ENCODE results near the gene IL32.

The IL32 gene, protein sequence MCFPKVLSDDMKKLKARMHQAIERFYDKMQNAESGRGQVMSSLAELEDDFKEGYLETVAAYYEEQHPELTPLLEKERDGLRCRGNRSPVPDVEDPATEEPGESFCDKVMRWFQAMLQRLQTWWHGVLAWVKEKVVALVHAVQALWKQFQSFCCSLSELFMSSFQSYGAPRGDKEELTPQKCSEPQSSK

DNA sequence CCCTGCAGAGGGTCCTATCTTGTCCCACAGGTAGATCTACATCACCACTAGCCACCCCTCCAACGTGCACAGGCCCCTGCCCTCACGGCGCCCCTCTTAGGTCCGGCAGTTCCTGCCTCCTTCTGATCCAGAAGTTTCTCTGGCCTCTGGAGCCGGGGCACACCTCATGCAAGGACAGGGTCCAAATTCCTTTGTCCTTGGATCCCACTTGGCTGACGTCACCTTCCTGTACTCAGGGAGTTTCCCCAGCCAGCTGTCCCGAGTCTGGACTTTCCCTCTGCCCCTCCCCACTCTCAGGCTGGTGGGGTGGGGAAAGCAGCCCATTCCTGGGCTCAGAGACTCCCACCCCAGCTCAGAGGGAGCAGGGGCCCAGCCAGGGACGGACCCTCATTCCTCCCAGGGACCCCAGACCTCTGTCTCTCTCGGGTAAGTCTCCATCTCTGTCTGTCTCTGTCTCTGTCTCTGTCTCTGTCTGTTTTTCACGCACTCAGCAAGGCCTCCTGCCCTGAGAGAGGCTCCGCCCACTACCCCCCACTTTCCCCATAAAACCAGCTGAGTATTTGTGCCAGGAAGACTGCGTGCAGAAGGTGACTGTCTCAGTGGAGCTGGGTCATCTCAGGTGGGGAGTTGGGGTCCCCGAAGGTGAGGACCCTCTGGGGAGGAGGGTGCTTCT, at the start of gene IL32:
TSS of gene IL32 (plus strand) at position 572 of the 673 bp plus-strand sequence. CDS start 172 bp downstream, outside the sequence.
- peak; percentile 70 to 88 for DNase-seq

- no peak for DNase-seq
Observed at GRCh38 chr16:3015865-3016521, 49.4 kb upstream of the IL32 start.

DNA sequence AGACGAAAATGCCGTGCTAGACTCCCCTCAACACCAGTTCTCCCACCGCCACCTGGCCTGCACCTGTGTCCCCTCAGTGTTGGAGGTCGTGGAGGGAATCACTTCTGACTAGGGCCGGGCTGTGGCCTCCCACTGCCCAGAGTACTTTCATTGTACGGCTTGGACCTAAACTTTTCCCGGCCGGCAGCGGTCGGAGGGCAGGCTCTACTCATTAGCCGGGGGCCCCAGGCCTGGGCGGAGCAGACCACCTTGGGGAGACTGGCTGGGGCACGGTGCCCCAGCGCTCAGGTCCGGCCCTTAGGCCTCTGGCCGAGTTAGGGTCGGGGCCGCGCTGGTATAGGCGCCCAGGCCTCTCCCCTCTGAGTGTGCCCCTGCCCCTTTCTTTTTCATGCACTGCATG, 48.1 kb upstream of the IL32 start:
- no peak for DNase-seq

- peak in 1 of 2 donors; percentile 35 for DNase-seq
Observed at GRCh38 chr16:3017794-3018506, 47.5 kb upstream of the IL32 start, which contains the start of gene CLDN6. Gene CLDN6 (minus strand): TSS chr16:3018183. CDS start chr16:3016021, 2,162 bp downstream.

- DNase-seq, result no peak
Observed at GRCh38 chr16:3019594-3020246, 45.7 kb upstream of the IL32 start.

- peak; percentile 70 to 80 for DNase-seq
Observed at GRCh38 chr16:3020247-3020603, 45.2 kb upstream of the IL32 start, which contains the start of gene TNFRSF12A. Gene TNFRSF12A (plus strand): TSS chr16:3020368. CDS start chr16:3020398, 30 bp downstream.

DNA sequence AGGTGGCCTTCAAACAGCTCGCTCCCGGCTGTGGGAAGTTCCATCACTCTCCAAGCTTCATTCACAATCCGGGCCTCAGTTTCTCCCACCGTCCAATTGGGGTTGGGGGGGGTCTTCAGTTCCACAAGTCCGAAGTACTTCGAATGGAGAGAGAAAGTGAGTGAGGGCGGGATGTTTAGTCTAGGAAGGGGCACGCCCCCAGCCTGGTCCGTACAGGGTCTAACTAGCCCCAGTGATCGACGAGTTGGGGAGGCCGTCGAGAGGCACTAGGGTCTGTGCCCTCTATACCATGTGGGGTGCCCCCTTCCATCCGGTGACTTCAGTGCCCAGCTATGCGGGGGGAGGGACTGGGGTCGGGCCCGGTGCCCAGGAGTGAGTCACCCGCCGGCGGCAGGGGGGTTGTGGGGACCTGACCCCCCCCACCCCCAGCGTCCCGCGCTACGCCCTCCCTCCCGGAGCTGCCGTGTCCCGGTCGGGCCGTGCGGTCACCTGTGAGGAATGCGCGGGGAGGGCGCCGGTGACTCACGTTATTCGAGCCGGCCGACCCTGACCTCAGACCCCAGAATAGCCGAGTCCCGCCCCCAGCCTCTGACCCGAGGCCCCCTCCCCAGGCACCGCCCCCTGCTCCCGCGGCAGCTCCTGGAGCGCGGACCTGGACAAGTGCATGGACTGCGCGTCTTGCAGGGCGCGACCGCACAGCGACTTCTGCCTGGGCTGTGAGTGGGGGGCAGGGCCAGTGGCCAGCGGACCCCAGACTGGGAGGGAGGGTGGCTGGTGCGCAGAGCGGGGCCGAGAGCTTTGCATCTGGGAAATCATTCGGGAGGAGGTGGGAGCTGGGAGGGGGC, 44.6 kb upstream of the IL32 start:
- peak; percentile 46 to 72 for DNase-seq

DNA sequence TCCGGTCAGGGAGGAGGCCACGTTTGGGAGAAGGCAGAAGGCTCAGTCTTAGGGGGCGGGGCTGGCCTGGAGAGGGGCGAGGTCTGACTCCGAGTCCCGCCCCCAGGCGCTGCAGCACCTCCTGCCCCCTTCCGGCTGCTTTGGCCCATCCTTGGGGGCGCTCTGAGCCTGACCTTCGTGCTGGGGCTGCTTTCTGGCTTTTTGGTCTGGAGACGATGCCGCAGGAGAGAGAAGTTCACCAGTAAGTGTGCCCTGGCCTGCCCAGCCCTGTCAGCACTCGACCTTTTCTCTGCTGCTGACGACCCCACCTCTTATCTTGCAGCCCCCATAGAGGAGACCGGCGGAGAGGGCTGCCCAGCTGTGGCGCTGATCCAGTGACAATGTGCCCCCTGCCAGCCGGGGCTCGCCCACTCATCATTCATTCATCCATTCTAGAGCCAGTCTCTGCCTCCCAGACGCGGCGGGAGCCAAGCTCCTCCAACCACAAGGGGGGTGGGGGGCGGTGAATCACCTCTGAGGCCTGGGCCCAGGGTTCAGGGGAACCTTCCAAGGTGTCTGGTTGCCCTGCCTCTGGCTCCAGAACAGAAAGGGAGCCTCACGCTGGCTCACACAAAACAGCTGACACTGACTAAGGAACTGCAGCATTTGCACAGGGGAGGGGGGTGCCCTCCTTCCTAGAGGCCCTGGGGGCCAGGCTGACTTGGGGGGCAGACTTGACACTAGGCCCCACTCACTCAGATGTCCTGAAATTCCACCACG, 43.8 kb upstream of the IL32 start:
- peak; percentile 61 to 69 for DNase-seq

- DNase-seq, result peak; percentile 65 to 66
Observed at GRCh38 chr16:3022208-3022683, 43.2 kb upstream of the IL32 start.

DNA sequence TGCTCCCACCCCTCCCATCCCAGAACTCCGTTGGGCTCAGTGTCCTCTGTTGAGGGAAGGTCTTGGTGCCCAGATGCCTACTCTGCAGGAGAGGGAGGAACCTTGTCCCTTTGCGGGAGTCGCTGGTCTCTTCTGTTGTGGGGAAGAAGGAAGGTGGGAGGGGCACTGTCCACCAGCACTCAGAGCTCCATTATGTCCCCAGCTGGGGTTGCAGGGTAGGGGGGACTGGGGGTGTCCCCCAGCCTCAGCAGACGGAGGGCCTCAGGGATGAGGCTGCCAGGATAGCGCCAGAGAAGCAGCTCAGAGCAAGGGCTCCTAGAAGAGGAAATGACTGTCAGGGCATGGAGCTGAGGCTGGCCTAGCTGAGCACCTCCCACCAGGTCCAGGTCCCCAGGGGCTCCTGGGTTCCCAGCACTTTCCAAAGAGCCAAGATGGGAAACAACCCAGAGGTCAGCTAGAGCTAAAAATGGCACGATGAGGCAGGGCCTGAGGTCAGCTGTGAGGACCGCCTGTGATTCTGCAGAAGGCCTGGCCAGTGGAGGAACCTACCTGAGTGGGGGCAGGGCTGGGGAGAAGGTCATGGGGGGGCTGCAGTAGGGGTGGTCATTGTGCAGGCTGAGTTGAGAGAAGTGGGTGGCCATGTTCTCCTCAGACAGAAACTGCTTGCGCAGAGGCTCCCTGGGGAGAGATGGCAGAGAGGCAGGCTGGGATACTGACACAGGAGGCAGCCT, 42.6 kb upstream of the IL32 start:
- DNase-seq, result no peak

GRCh38 chr16:3023415-3023668, 42.1 kb upstream of the IL32 start:
- no peak for DNase-seq

GRCh38 chr16:3023669-3024478, 41.6 kb upstream of the IL32 start, which contains the start of the genes HCFC1R1 and THOC6:
Gene HCFC1R1 (minus strand): TSS chr16:3023942. CDS start chr16:3023941, 1 bp downstream.
Gene THOC6 (plus strand): TSS chr16:3024035. CDS start chr16:3024327, 292 bp downstream.
- DNase-seq, result peak; percentile 96

DNA sequence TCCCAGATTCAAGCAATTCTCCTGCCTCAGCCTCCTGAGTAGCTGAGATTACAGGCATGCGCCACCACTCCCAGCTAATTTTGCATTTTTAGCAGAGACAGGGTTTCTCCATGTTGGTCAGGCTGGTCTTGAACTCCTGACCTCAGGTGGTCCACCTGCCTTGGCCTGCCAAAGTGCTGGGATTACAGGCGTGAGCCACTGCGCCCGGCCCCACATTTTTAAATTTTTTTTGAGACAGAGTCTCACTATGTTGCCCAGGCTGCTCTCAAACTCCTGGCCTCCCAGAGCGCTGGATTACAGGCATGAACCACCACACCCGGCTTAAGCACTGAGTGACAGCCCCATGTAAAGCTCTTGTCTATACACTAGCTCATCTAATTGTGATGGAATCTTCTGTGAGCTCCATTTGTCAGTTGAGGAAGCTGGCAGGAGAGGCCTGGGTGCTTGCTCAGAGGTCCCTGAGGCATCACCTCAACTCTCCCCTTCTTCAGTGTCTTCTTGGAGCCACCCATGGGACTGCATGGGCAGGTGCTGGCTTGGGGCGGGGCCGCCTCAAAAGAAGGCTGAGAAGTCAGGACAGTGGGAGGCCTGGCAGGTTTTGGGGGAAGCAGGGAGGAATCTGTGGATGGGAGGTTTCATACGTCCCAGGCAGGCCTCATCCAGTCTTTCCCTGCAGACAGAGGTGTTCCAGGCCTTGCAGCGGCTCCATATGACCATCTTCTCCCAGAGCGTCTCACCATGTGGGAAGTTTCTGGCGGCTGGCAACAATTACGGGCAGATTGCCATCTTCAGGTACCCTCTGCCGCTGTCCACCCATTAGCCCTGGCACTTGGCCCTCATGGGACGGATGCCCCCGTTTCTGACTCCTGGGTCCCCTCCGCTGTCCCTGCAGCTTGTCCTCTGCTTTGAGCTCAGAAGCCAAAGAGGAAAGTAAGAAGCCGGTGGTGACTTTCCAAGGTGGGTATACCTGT, 40.1 kb upstream of the IL32 start:
- no peak for DNase-seq

GRCh38 chr16:3026003-3026378, 39.4 kb upstream of the IL32 start:
- no peak for DNase-seq

DNA sequence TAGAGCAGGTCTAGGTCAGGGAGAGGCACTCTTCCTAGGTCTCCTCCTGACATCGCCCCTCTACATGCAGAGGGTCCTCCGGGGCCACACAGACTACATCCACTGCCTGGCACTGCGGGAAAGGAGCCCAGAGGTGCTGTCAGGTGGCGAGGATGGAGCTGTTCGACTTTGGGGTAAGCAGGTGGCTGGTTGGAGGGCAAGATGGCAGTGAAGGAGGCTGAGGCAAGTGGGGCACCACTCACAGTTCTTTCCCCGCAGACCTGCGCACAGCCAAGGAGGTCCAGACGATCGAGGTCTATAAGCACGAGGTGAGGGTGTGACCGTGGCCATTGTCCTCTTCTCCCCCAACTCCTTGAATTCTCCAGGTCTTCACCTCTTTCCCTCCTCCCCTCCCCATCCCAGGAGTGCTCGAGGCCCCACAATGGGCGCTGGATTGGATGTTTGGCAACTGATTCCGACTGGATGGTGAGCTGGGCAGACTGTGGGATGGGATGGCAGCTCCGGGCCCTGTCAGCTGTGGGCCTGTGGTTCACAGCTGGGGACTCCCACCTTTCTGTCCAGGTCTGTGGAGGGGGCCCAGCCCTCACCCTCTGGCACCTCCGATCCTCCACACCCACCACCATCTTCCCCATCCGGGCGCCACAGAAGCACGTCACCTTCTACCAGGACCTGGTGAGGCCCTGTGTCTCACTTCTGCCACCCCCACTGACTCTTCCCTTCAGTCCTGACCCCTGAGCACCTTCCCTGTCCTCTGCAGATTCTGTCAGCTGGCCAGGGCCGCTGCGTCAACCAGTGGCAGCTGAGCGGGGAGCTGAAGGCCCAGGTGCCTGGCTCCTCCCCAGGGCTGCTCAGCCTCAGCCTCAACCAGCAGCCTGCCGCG, 38.6 kb upstream of the IL32 start:
- no peak for DNase-seq

DNA sequence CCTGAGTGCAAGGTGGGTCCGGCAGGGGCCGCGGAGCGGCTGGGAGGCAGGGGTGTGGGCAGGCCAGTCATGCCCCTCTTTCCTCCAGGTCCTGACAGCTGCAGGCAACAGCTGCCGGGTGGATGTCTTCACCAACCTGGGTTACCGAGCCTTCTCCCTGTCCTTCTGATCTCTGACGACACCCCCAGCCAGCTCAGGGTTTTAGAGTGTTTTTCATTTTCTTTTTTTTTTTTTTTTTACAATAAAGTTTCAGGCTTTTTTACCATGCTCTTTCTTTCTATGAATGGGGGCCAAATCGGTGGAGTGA, 38.0 kb upstream of the IL32 start:
- DNase-seq, result no peak
